Motor neuron (in vitro differentiated cells): ENCODE data around the gene PEMT. TPM values are rescaled to one million over a fixed set of nuclear protein-coding genes. Genes with fewer than 3 reads are reported as not detected.

Experiments
- ATAC-seq, 8 experiments: fragments of 200-7000 bp; cut with Tn5 transposase; replicated peaks in 6 of 8; 2 replicates each; pipeline ENCODE4 v1.8.0; 2021; ENCODE audit warnings: mild to moderate bottlenecking in 8 of 8, moderate library complexity in 8 of 8
- H3K27ac ChIP-seq, 2 donors: fragments of 250-450 bp; sonication (Bioruptor Pico); 2 replicates each; pipeline ENCODE4 v1.9.0; 2021; ENCODE audit warnings: antibody characterized with exemption in 2 of 2, mild to moderate bottlenecking in 2 of 2, moderate library complexity in 1 of 2
- H3K4me1 ChIP-seq, 2 donors: fragments of 250-450 bp; sonication (Bioruptor Pico); replicated peaks in 1 of 2; 2 replicates each; pipeline ENCODE4 v1.6.1; 2021; ENCODE audit warnings: antibody characterized with exemption in 2 of 2, mild to moderate bottlenecking in 2 of 2, moderate library complexity in 1 of 2
- H3K4me3 ChIP-seq, 5 donors: fragments of 250-450 bp; sonication (Bioruptor Pico); 2 replicates each; pipeline ENCODE4 v1.9.0; 2021; ENCODE audit warnings: antibody characterized with exemption in 5 of 5, mild to moderate bottlenecking in 5 of 5, moderate library complexity in 4 of 5
- WGBS, 10 experiments: fragments of 450-650 bp; shearing (Covaris generic); methylation state at CpG; one replicate each; pipeline ENCODE4 v1.0.0; 2022; 5-methylcytosine and 5-hydroxymethylcytosine counted together
- in situ Hi-C, 9 experiments: fragments of 400-800 bp; cut with MboI; loops; one replicate each; pipeline ENCODE4 v1.15.0; 2021; ENCODE audit warnings: low sequenced_read_pairs in 9 of 9, low pct_unique_long_range_greater_than_20kb in 2 of 9; ENCODE audit not compliant: unreplicated experiment in 9 of 9
- total RNA-seq, 8 experiments: library from RNA; unstranded; fragments of 300-600 nt; gene quantifications; 2 replicates each; pipeline versions ENCODE4 v1.2.3 to v1.2.4, GENCODE V29; 2022

Gene PEMT
- total RNA-seq, 8 experiments from 2014 or later: 21.1 to 59.0 (median 32.9) TPM

- 36 to 100% methylated on average over 2 to 4 of the region's 7 CpGs; no CpG with 5 or more reads in 8 of the 10 experiments for WGBS, 10 experiments
- Histone ChIP-seq H3K4me3 (no peak overlapping the region), H3K27ac (no peak overlapping the region), H3K4me1 (peaks cover 21 to 24% of the 10 kb centered on the region in 2 donors)
- ATAC-seq: peak in 5 of 8 experiments; percentile 13 to 34 (median 18)
- in situ Hi-C loops: loop anchor here in 1 of 9 experiments (10.0 kb wide), 1 partner anchor 61 kb away; no protein-coding TSS in a partner anchor
Observed at GRCh38 chr17:17503566-17504130, 87.9 kb downstream of the PEMT start.

GRCh38 chr17:17502741-17503565 lies 88.6 kb downstream of the PEMT start:
- 66 to 95% (median 81%) methylated on average over 3 to 9 of the region's 21 CpGs; no CpG with 5 or more reads in 5 of the 10 experiments for WGBS, 10 experiments
- H3K4me1 ChIP-seq: peaks cover 21 to 24% of the 10 kb centered on the region in 2 donors
- no peak overlapping the region for H3K4me3 ChIP-seq
- in situ Hi-C loops: loop anchor here in 1 of 9 experiments (10.0 kb wide), 1 partner anchor 62 kb away; no protein-coding TSS in a partner anchor
- no peak for ATAC-seq
- H3K27ac ChIP-seq: no peak overlapping the region

GRCh38 chr17:17500999-17501605 lies 90.4 kb downstream of the PEMT start:
- Histone ChIP-seq H3K27ac (no peak overlapping the region), H3K4me3 (no peak overlapping the region), H3K4me1 (peaks cover 7 to 15% of the 10 kb centered on the region in 2 donors)
- in situ Hi-C loops: loop anchor here in 1 of 9 experiments (10.0 kb wide), 1 partner anchor 64 kb away; no protein-coding TSS in a partner anchor
- ATAC-seq: no peak
- WGBS, 10 experiments: 0 to 79% (median 39%) methylated on average over 1 to 10 of the region's 14 CpGs; no CpG with 5 or more reads in 5 of the 10 experiments

- ATAC-seq: no peak
- Histone ChIP-seq H3K4me1 (peaks cover 10 to 19% of the 10 kb centered on the region in 2 donors), H3K27ac (no peak overlapping the region), H3K4me3 (no peak overlapping the region)
- in situ Hi-C loops: loop anchor here in 1 of 9 experiments (10.0 to 25.0 kb wide), 3 partner anchors 65 to 145 kb away; no protein-coding TSS in a partner anchor
- WGBS, 10 experiments: 50 to 93% (median 71%) methylated on average over 2 to 9 of the region's 17 CpGs; no CpG with 5 or more reads in 4 of the 10 experiments
Observed at GRCh38 chr17:17499402-17500145, 91.9 kb downstream of the PEMT start.

- WGBS, 10 experiments: 71 to 100% (median 85%) methylated on average over 1 to 10 of the region's 16 CpGs; no CpG with 5 or more reads in 4 of the 10 experiments
Observed at GRCh38 chr17:17498606-17499301, 92.8 kb downstream of the PEMT start.

GRCh38 chr17:17497845-17498520 lies 93.5 kb downstream of the PEMT start:
- 20 to 100% (median 88%) methylated on average over 1 to 7 of the region's 10 CpGs; no CpG with 5 or more reads in 4 of the 10 experiments for WGBS, 10 experiments
- in situ Hi-C loops: loop anchor here in 1 of 9 experiments (10.0 to 25.0 kb wide), 2 partner anchors 139 to 143 kb away; no protein-coding TSS in a partner anchor
- H3K4me1 ChIP-seq: peaks cover 10 to 11% of the 10 kb centered on the region in 2 donors
- no peak for ATAC-seq
- H3K27ac ChIP-seq: no peak overlapping the region
- no peak overlapping the region for H3K4me3 ChIP-seq

More at GRCh38 chr17:17498606-17499301, 92.8 kb downstream of the PEMT start:
- Histone ChIP-seq H3K4me1 (peaks cover 12 to 15% of the 10 kb centered on the region in 2 donors), H3K27ac (no peak overlapping the region), H3K4me3 (no peak overlapping the region)
- ATAC-seq: no peak
- in situ Hi-C loops: loop anchor here in 1 of 9 experiments (10.0 to 25.0 kb wide), 2 partner anchors 139 to 144 kb away; no protein-coding TSS in a partner anchor

GRCh38 chr17:17497065-17497844 lies 94.3 kb downstream of the PEMT start:
- no peak for ATAC-seq
- Histone ChIP-seq H3K4me3 (peak overlapping the region; percentile 38 to 55 (median 45)), H3K4me1 (peaks cover 10 to 11% of the 10 kb centered on the region in 2 donors), H3K27ac (peak overlapping the region in 1 of 2 donors; percentile 80)
- WGBS, 10 experiments: 0 to 60% (median 49%) methylated on average over 1 to 7 of the region's 19 CpGs; no CpG with 5 or more reads in 4 of the 10 experiments
- in situ Hi-C loops: loop anchor here in 1 of 9 experiments (10.0 to 25.0 kb wide), 2 partner anchors 140 to 142 kb away; no protein-coding TSS in a partner anchor

GRCh38 chr17:17496189-17497064 lies 95.1 kb downstream of the PEMT start, which contains the start of gene RASD1:
Gene RASD1, minus strand, starts transcription at chr17:17496395. Its CDS starts 214 bp downstream, at chr17:17496181.
- peak; percentile 80 to 89 (median 82) for ATAC-seq
- H3K27ac ChIP-seq: peak within 1 kb of the TSS; percentile 50 to 80
- H3K4me1 ChIP-seq: peaks cover 10 to 11% of the 10 kb centered on the region in 2 donors
- peak within 1 kb of the TSS; percentile 38 to 55 (median 45) for H3K4me3 ChIP-seq
- in situ Hi-C loops: loop anchor here in 1 of 9 experiments (10.0 to 25.0 kb wide), 2 partner anchors 141 to 142 kb away; no protein-coding TSS in a partner anchor
- 0% methylated on average over 2 to 8 of the region's 93 CpGs; no CpG with 5 or more reads in 5 of the 10 experiments for WGBS, 10 experiments

GRCh38 chr17:17495536-17496188 lies 95.8 kb downstream of the PEMT start:
- peak overlapping the region; percentile 38 to 55 (median 45) for H3K4me3 ChIP-seq
- ATAC-seq: peak in 1 of 8 experiments; percentile 2
- H3K27ac ChIP-seq: peak overlapping the region; percentile 22 to 80
- in situ Hi-C loops: loop anchor here in 1 of 9 experiments (10.0 to 25.0 kb wide), 2 partner anchors 141 to 142 kb away; no protein-coding TSS in a partner anchor
- H3K4me1 ChIP-seq: peaks cover 10 to 11% of the 10 kb centered on the region in 2 donors
- WGBS, 10 experiments: 0 to 6% (median 4%) methylated on average over 5 to 18 of the region's 65 CpGs; no CpG with 5 or more reads in 7 of the 10 experiments
